IMR-90 (cell line): ENCODE data around the gene CARMIL1. TPM values are rescaled to one million over a fixed set of nuclear protein-coding genes. Genes with fewer than 3 reads are reported as not detected.

Experiments used
- ATAC-seq: fragments of 200-7000 bp; cut with Tn5 transposase; 2 replicates; pipeline ENCODE4 v1.9.1; 2020; ENCODE audit warnings: low read depth, mild to moderate bottlenecking, moderate library complexity
- BruUV-seq: library from RNA; stranded (reverse); fragments of 400-500 nt; replicated peaks from 2 replicates; lab custom pipeline; 2021; lab: Mats Ljungman, UMichigan
- CTCF ChIA-PET: fragments of 300-600 bp; formaldehyde crosslinking; extraction: SDS; loops from one replicate; lab custom pipeline; 2021; ENCODE audit warnings: antibody characterized with exemption; lab: Yijun Ruan, JAX
- POLR2A ChIA-PET: fragments of 300-600 bp; sonication (Branson Sonifier 250); formaldehyde crosslinking; loops from one replicate; lab custom pipeline; 2022; ENCODE audit warnings: antibody characterized with exemption; ENCODE audit not compliant: unreplicated experiment; lab: Charles Lee
- DNase-seq: peaks from one replicate; pipeline ENCODE4 v3.0.0; 2013
- H2AFZ ChIP-seq: replicated peaks from 2 replicates; pipeline ENCODE3; 2013; ENCODE audit warnings: low read length, mild to moderate bottlenecking; ENCODE audit not compliant: poor library complexity
- H2AK5ac ChIP-seq: 2 replicates; pipeline ENCODE4 v1.6.1; 2013; ENCODE audit warnings: low read depth, low read length, inconsistent platforms
- H2AK9ac ChIP-seq: replicated peaks from 2 replicates; pipeline ENCODE3; 2013; ENCODE audit warnings: mild to moderate bottlenecking, low read depth, low read length, moderate library complexity; ENCODE audit not compliant: poor library complexity
- H2BK120ac ChIP-seq: 2 replicates; pipeline ENCODE4 v1.6.1; 2013; ENCODE audit warnings: low read depth, low read length, inconsistent platforms
- H2BK15ac ChIP-seq: 3 replicates; pipeline ENCODE4 v1.6.1; 2013; ENCODE audit warnings: low read depth, low read length, inconsistent platforms
- H2BK20ac ChIP-seq: 2 replicates; pipeline ENCODE4 v1.6.1; 2013; ENCODE audit warnings: low read depth, mild to moderate bottlenecking, inconsistent platforms, low read length, moderate library complexity
- H2BK5ac ChIP-seq: 2 replicates; pipeline ENCODE4 v1.6.1; 2013; ENCODE audit warnings: mild to moderate bottlenecking, low read depth, low read length, inconsistent platforms; ENCODE audit not compliant: poor library complexity, severe bottlenecking
- H3K14ac ChIP-seq: replicated peaks from 2 replicates; pipeline ENCODE4 v1.6.1; 2013; ENCODE audit warnings: low read depth, low read length, inconsistent platforms
- H3K18ac ChIP-seq: 2 replicates; pipeline ENCODE4 v1.6.1; 2013; ENCODE audit warnings: low read depth, low read length, control low read depth
- H3K23ac ChIP-seq: 2 replicates; pipeline ENCODE4 v1.6.1; 2013; ENCODE audit warnings: low read depth, low read length, inconsistent platforms
- H3K27ac ChIP-seq: 2 replicates; pipeline ENCODE4 v1.5.1; 2013; ENCODE audit warnings: mild to moderate bottlenecking, control low read depth, low read length; ENCODE audit not compliant: insufficient read depth
- H3K27me3 ChIP-seq: 2 replicates; pipeline ENCODE4 v1.6.1; 2013; ENCODE audit warnings: low read length; ENCODE audit not compliant: control insufficient read depth, insufficient read depth
- H3K36me3 ChIP-seq: 2 replicates; pipeline ENCODE4 v1.6.1; 2013; ENCODE audit warnings: low read length, mixed read lengths; ENCODE audit not compliant: control insufficient read depth, insufficient read depth
- H3K4ac ChIP-seq: 2 replicates; pipeline ENCODE4 v1.6.1; 2013; ENCODE audit warnings: low read depth, low read length, inconsistent platforms
- H3K4me1 ChIP-seq: 2 replicates; pipeline ENCODE4 v1.6.1; 2013; ENCODE audit warnings: low read length, mixed read lengths; ENCODE audit not compliant: control insufficient read depth, insufficient read depth
- H3K4me2 ChIP-seq: 2 replicates; pipeline ENCODE4 v1.6.1; 2013; ENCODE audit warnings: low read depth, mild to moderate bottlenecking, control low read depth, low read length, moderate library complexity
- H3K4me3 ChIP-seq: 2 replicates; pipeline ENCODE4 v1.5.1; 2013; ENCODE audit warnings: low read depth, mild to moderate bottlenecking, control low read depth, low read length, moderate library complexity; ENCODE audit not compliant: insufficient read depth
- H3K56ac ChIP-seq: 2 replicates; pipeline ENCODE4 v1.6.1; 2013; ENCODE audit warnings: low read length, inconsistent platforms; ENCODE audit not compliant: insufficient read depth; ENCODE audit errors: extremely low read depth
- H3K79me1 ChIP-seq, 2 experiments: 2 replicates each; pipeline ENCODE4 v1.6.1; 2013; ENCODE audit warnings: low read length in 2 of 2, inconsistent platforms in 1 of 2, low read depth in 1 of 2
- H3K9ac ChIP-seq: 2 replicates; pipeline ENCODE4 v1.6.1; 2013; ENCODE audit warnings: low read depth, low read length, control low read depth
- H3K9me1 ChIP-seq: 2 replicates; pipeline ENCODE4 v1.6.1; 2013; ENCODE audit warnings: low read length, inconsistent platforms; ENCODE audit not compliant: insufficient read depth
- H3K9me3 ChIP-seq: 2 replicates; pipeline ENCODE4 v1.6.1; 2013; ENCODE audit warnings: low read length; ENCODE audit not compliant: control insufficient read depth, insufficient read depth
- H4K20me1 ChIP-seq: 2 replicates; pipeline ENCODE4 v1.6.1; 2013; ENCODE audit warnings: low read length, inconsistent platforms; ENCODE audit not compliant: insufficient read depth
- H4K5ac ChIP-seq: 2 replicates; pipeline ENCODE4 v1.6.1; 2013; ENCODE audit warnings: mild to moderate bottlenecking, low read depth, low read length, control low read depth
- H4K8ac ChIP-seq, 2 experiments: 2 replicates each; pipeline ENCODE4 v1.6.1; 2013; ENCODE audit warnings: low read depth in 2 of 2, low read length in 2 of 2, control low read depth in 1 of 2, inconsistent platforms in 1 of 2
- H4K91ac ChIP-seq: 2 replicates; pipeline ENCODE4 v1.6.1; 2013; ENCODE audit warnings: low read depth, low read length, inconsistent platforms; ENCODE audit not compliant: insufficient read depth
- MAZ ChIP-seq: IDR thresholded peaks from 2 replicates; pipeline ENCODE4 v1.6.1; 2012; ENCODE audit warnings: low read depth, mild to moderate bottlenecking, low read length, improper control_type of control experiment, moderate library complexity, borderline replicate concordance
- dilution Hi-C: fragments of 300-500 bp; cut with HindIII; formaldehyde crosslinking; loops from one replicate; pipeline ENCODE4 v1.14.3; 2018; ENCODE audit warnings: low sequenced_read_pairs; ENCODE audit not compliant: unreplicated experiment
- in situ Hi-C: fragments of 300-500 bp; cut with MboI; formaldehyde crosslinking; loops from 3 replicates; pipeline ENCODE4 v1.14.3; 2019; ENCODE audit warnings: low sequenced_read_pairs, inconsistent platforms, mixed read lengths
- intact Hi-C: fragments of 100-400 bp; cut with micrococcal nuclease; formaldehyde crosslinking; loops from 2 replicates; pipeline ENCODE4 v1.10.0; 2022
- polyA plus RNA-seq, 3 experiments: library from polyadenylated mRNA; depleted of rRNA; stranded (reverse); fragments of >200 nt; gene quantifications; 2 replicates each; pipeline ENCODE4 v1.2.3, GENCODE V29; 2012; ENCODE audit warnings: low replicate concordance in 1 of 3
- total RNA-seq: library from RNA; depleted of rRNA; stranded (reverse); fragments of >200 nt; gene quantifications from 2 replicates; pipeline ENCODE4 v1.2.3, GENCODE V29; 2012

Gene CARMIL1
- total and polyA plus RNA-seq, 2 of the 4 experiments (the other 2 are of a cell fraction): 1.3 to 2.9 TPM

- in situ Hi-C loops: no loop called here
- H3K4ac ChIP-seq: no peak overlapping the region
- H2AK9ac ChIP-seq: no peak overlapping the region
- intact Hi-C loops: no loop called here
- H2BK120ac ChIP-seq: no peak overlapping the region
- H3K79me1 ChIP-seq: no peaks in the 10 kb centered on the region
- no peak overlapping the region for H4K5ac ChIP-seq
- no peak for TF ChIP-seq MAZ
- H3K56ac ChIP-seq: no peak overlapping the region
- no peak overlapping the region for H2BK5ac ChIP-seq
- no peak overlapping the region for H2AK5ac ChIP-seq
- H3K27me3 ChIP-seq: no peaks in the 10 kb centered on the region
- no peak overlapping the region for H2AFZ ChIP-seq
- no peak overlapping the region for H4K91ac ChIP-seq
- no peak overlapping the region for H3K27ac ChIP-seq
- H2BK20ac ChIP-seq: no peak overlapping the region
- H3K9me3 ChIP-seq: no peaks in the 10 kb centered on the region
- no peak overlapping the region for H3K14ac ChIP-seq
- dilution Hi-C loops: no loop called here
- H2BK15ac ChIP-seq: no peak overlapping the region
- DNase-seq (no peak), ATAC-seq (no peak)
- H3K9me1 ChIP-seq: 0 out of 2 replicates have a peak, but pooled peaks cover 3% of the 10 kb centered on the region
- BruUV-seq: no TSS peak
- H4K20me1 ChIP-seq: no peaks in the 10 kb centered on the region
- H3K4me3 ChIP-seq: no peak overlapping the region
- no peak overlapping the region for H3K23ac ChIP-seq
- no peak overlapping the region for H3K4me2 ChIP-seq
- H3K36me3 ChIP-seq: no peaks in the 10 kb centered on the region
- no peak overlapping the region for H3K9ac ChIP-seq
- no peaks in the 10 kb centered on the region for H3K4me1 ChIP-seq
- POLR2A ChIA-PET: no interaction called here
- H4K8ac ChIP-seq: no peak overlapping the region
- H3K18ac ChIP-seq: no peak overlapping the region
- CTCF ChIA-PET: no interaction called here
Measured at GRCh38 chr6:25519856-25520255, 240.7 kb downstream of the CARMIL1 start.
